Smooth muscle cell (in vitro differentiated cells): ENCODE data around the gene TDRD12. TPM values are rescaled to one million over a fixed set of nuclear protein-coding genes. Genes with fewer than 3 reads are reported as not detected.

ENCODE experiments used
- DNase-seq: peaks from one replicate; lab custom pipeline; 2025; ENCODE audit not compliant: unreplicated experiment; lab: John Stamatoyannopoulos, UW
- H2AFZ ChIP-seq: fragments of 200-600 bp; sonication (generic); 2 replicates; pipeline ENCODE4 v1.6.0; 2016; ENCODE audit warnings: antibody characterized with exemption, low read depth, mild to moderate bottlenecking
- H3F3A ChIP-seq: fragments of 200-600 bp; sonication (generic); 2 replicates; pipeline ENCODE4 v1.6.0; 2017; ENCODE audit warnings: antibody characterized with exemption, low read depth
- H3K27ac ChIP-seq: fragments of 200-600 bp; sonication (generic); 2 replicates; pipeline ENCODE4 v1.5.1; 2016; ENCODE audit warnings: low read depth, mild to moderate bottlenecking
- H3K27me3 ChIP-seq: fragments of 200-600 bp; sonication (generic); 2 replicates; pipeline ENCODE4 v1.6.1; 2016; ENCODE audit warnings: low read depth, mild to moderate bottlenecking
- H3K36me3 ChIP-seq: fragments of 200-600 bp; sonication (generic); 2 replicates; pipeline ENCODE4 v1.5.1; 2016; ENCODE audit warnings: low read depth
- H3K4me1 ChIP-seq: fragments of 200-600 bp; sonication (generic); 2 replicates; pipeline ENCODE4 v1.5.1; 2016; ENCODE audit warnings: low read depth
- H3K4me2 ChIP-seq: fragments of 200-600 bp; sonication (generic); 2 replicates; pipeline ENCODE4 v1.6.0; 2016; ENCODE audit warnings: mild to moderate bottlenecking
- H3K4me3 ChIP-seq: fragments of 200-600 bp; sonication (generic); 2 replicates; pipeline ENCODE4 v1.5.1; 2016; ENCODE audit warnings: mild to moderate bottlenecking
- H3K79me2 ChIP-seq: fragments of 200-600 bp; sonication (generic); 2 replicates; pipeline ENCODE4 v1.6.0; 2016; ENCODE audit warnings: low read depth, mild to moderate bottlenecking
- H3K9ac ChIP-seq: fragments of 200-600 bp; sonication (generic); 2 replicates; pipeline ENCODE4 v1.6.0; 2016; ENCODE audit warnings: low read depth
- H3K9me3 ChIP-seq: fragments of 200-600 bp; sonication (generic); replicated peaks from 2 replicates; pipeline ENCODE4 v1.5.1; 2016; ENCODE audit warnings: low read depth
- H4K20me1 ChIP-seq: fragments of 200-600 bp; sonication (generic); 2 replicates; pipeline ENCODE4 v1.6.0; 2016; ENCODE audit warnings: low read depth
- CTCF ChIP-seq: fragments of 200-600 bp; sonication (generic); IDR thresholded peaks from 2 replicates; pipeline ENCODE4 v1.5.1; 2017; ENCODE audit warnings: borderline replicate concordance, mild to moderate bottlenecking, antibody characterized with exemption; ENCODE audit not compliant: insufficient read depth, poor library complexity, severe bottlenecking
- WGBS: methylation state at CpG from one replicate; pipeline ENCODE4 v1.1.7; 2016; ENCODE audit warnings: low lambda C conversion rate; 5-methylcytosine and 5-hydroxymethylcytosine counted together
- polyA plus RNA-seq: library from polyadenylated mRNA; unstranded; fragments of >200 nt; fragmentation: Nextera tagmentation; extraction: Ambion mirVana; gene quantifications from 2 replicates; pipeline ENCODE4 v1.2.1, GENCODE V29; 2016
- total RNA-seq: library from RNA; depleted of rRNA; stranded (reverse); fragments of >200 nt; gene quantifications from 2 replicates; pipeline ENCODE4 v1.2.3, GENCODE V29; 2014

The TDRD12 gene
- total and polyA plus RNA-seq, 2 experiments from 2014 or later = 0.05 to 1.1 TPM

GRCh38 chr19:32673573-32673972 lies 46.0 kb upstream of the TDRD12 start:
- no peak for DNase-seq
- Histone ChIP-seq H4K20me1 (peaks cover 67% of the 10 kb centered on the region), H3F3A (peaks cover 5% of the 10 kb centered on the region), H3K9ac (no peak overlapping the region), H3K79me2 (peaks cover 20% of the 10 kb centered on the region), H3K27ac (no peak overlapping the region), H3K36me3 (no peaks in the 10 kb centered on the region), H2AFZ (no peak overlapping the region), H3K9me3 (no peaks in the 10 kb centered on the region), H3K27me3 (peaks cover 21% of the 10 kb centered on the region), H3K4me2 (peak overlapping the region; percentile 93), H3K4me1 (peaks cover 22% of the 10 kb centered on the region), H3K4me3 (peak overlapping the region; percentile 88)
- no peak for TF ChIP-seq CTCF
- 89% methylated on average over 10 of the region's 10 CpGs for WGBS

- peak overlapping the region; percentile 88 for H3K4me3 ChIP-seq
- peak overlapping the region; percentile 93 for H3K4me2 ChIP-seq
- H3K9me3 ChIP-seq = no peaks in the 10 kb centered on the region
- no peak overlapping the region for H3K27ac ChIP-seq
- H2AFZ ChIP-seq = peak overlapping the region; percentile 90
- WGBS = 5% methylated on average over 27 of the region's 67 CpGs
- H3K4me1 ChIP-seq = peaks cover 22% of the 10 kb centered on the region
- H4K20me1 ChIP-seq = peaks cover 59% of the 10 kb centered on the region
- DNase-seq = no peak
- no peaks in the 10 kb centered on the region for H3K36me3 ChIP-seq
- TF ChIP-seq CTCF = peak; percentile 7
- H3F3A ChIP-seq = peaks cover 6% of the 10 kb centered on the region
- peaks cover 21% of the 10 kb centered on the region for H3K27me3 ChIP-seq
- peaks cover 20% of the 10 kb centered on the region for H3K79me2 ChIP-seq
- H3K9ac ChIP-seq = peak overlapping the region; percentile 35
These were observed 45.2 kb upstream of the TDRD12 start for GRCh38 chr19:32674153-32674930.

GRCh38 chr19:32674931-32675719 lies 44.4 kb upstream of the TDRD12 start, which contains the start of gene ANKRD27:
Gene ANKRD27, minus strand, starts transcription at chr19:32675180. Its CDS starts 16,165 bp downstream, at chr19:32659015.
- peak within 1 kb of the TSS; percentile 88 for H3K4me3 ChIP-seq
- no peaks in the 10 kb centered on the region for H3K36me3 ChIP-seq
- H3K4me2 ChIP-seq = peak within 1 kb of the TSS; percentile 93
- H3K9me3 ChIP-seq = no peaks in the 10 kb centered on the region
- WGBS = under 1% methylated on average over 58 of the region's 75 CpGs
- H3K79me2 ChIP-seq = peaks cover 20% of the 10 kb centered on the region
- H3K27me3 ChIP-seq = peaks cover 21% of the 10 kb centered on the region
- peaks cover 51% of the 10 kb centered on the region for H4K20me1 ChIP-seq
- peak within 1 kb of the TSS; percentile 35 for H3K9ac ChIP-seq
- no peak for TF ChIP-seq CTCF
- H2AFZ ChIP-seq = peak within 1 kb of the TSS; percentile 90
- no peak within 1 kb of the TSS for H3K27ac ChIP-seq
- H3F3A ChIP-seq = peaks cover 6% of the 10 kb centered on the region
- H3K4me1 ChIP-seq = peaks cover 22% of the 10 kb centered on the region
- peak; percentile 93 for DNase-seq
